Right atrium auricular region (tissue), 2 donors: ENCODE measurements around the gene MAN2A1. TPM values are rescaled to one million over a fixed set of nuclear protein-coding genes. Genes with fewer than 3 reads are reported as not detected.

Experiments used
- DNase-seq: peaks from one replicate; pipeline ENCODE4 v3.0.0-alpha.2; 2019; ENCODE audit warnings: low spot score
- H3K27ac ChIP-seq, 2 donors: fragments of 200-600 bp; sonication (generic); 1 replicate in 1 of 2; 2 replicates in 1 of 2; pipeline ENCODE4 v1.5.1; 2016 to 2019
- H3K27me3 ChIP-seq, 2 donors: fragments of 200-600 bp; sonication (generic); one replicate each; pipeline versions ENCODE4 v1.5.1 to v1.6.0; 2017 to 2019
- H3K36me3 ChIP-seq: fragments of 200-600 bp; sonication (generic); one replicate; pipeline ENCODE4 v1.5.1; 2016
- H3K4me1 ChIP-seq, 2 donors: fragments of 200-600 bp; sonication (generic); one replicate each; pipeline versions ENCODE4 v1.5.1 to v1.6.0; 2017 to 2019
- H3K4me3 ChIP-seq, 2 donors: fragments of 200-600 bp; sonication (generic); 1 replicate in 1 of 2; 2 replicates in 1 of 2; pipeline ENCODE4 v1.5.1; 2017 to 2019; ENCODE audit warnings: mild to moderate bottlenecking in 1 of 2, moderate library complexity in 1 of 2
- H3K9me3 ChIP-seq, 2 donors: fragments of 200-600 bp; sonication (generic); one replicate each; pipeline ENCODE4 v1.5.1; 2019
- total RNA-seq, 2 donors: library from RNA; depleted of rRNA; stranded (reverse); fragments of >200 nt; gene quantifications; one replicate each; pipeline ENCODE4 v1.1.0, GENCODE V29; 2016
- TF ChIP-seq, protein P1 (sequence below), 2 donors: fragments of 200-600 bp; sonication (generic); IDR thresholded peaks; one replicate each; pipeline ENCODE4 v1.5.1; 2019; ENCODE audit warnings: antibody characterized with exemption in 2 of 2

Gene MAN2A1
- total RNA-seq, 2 donors from 2014 or later = 10.0 to 10.4 TPM

DNA sequence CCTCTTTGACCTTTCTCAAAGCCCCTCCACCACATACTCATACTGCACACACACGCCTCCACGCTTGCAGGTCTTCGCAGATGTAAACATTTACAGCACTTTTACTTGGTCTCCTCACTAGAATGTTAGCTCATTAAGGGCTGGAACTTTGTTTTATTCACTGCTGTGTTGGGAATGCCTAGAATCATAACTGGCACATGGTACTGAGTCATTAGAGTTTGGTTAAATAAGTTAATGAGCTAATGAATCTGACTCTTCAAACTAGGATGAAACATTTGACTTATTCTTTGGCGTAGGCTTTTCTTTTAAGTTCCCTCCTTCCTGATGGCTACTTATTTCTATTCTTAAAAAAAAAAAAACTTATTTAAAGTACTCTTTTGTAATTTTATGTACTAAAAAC lies 28.9 kb downstream of the MAN2A1 start:
- H3K27me3 ChIP-seq = no peaks in the 10 kb centered on the region
- no peak overlapping the region for H3K27ac ChIP-seq
- no peak overlapping the region for H3K4me3 ChIP-seq
- no peaks in the 10 kb centered on the region for H3K9me3 ChIP-seq
- H3K36me3 ChIP-seq = no peaks in the 10 kb centered on the region
- H3K4me1 ChIP-seq = no peaks in the 10 kb centered on the region
- no peak for DNase-seq
- TF ChIP-seq, protein P1, sequence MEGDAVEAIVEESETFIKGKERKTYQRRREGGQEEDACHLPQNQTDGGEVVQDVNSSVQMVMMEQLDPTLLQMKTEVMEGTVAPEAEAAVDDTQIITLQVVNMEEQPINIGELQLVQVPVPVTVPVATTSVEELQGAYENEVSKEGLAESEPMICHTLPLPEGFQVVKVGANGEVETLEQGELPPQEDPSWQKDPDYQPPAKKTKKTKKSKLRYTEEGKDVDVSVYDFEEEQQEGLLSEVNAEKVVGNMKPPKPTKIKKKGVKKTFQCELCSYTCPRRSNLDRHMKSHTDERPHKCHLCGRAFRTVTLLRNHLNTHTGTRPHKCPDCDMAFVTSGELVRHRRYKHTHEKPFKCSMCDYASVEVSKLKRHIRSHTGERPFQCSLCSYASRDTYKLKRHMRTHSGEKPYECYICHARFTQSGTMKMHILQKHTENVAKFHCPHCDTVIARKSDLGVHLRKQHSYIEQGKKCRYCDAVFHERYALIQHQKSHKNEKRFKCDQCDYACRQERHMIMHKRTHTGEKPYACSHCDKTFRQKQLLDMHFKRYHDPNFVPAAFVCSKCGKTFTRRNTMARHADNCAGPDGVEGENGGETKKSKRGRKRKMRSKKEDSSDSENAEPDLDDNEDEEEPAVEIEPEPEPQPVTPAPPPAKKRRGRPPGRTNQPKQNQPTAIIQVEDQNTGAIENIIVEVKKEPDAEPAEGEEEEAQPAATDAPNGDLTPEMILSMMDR (IDR thresholded peaks at IDR 0.05) = no peak

DNA sequence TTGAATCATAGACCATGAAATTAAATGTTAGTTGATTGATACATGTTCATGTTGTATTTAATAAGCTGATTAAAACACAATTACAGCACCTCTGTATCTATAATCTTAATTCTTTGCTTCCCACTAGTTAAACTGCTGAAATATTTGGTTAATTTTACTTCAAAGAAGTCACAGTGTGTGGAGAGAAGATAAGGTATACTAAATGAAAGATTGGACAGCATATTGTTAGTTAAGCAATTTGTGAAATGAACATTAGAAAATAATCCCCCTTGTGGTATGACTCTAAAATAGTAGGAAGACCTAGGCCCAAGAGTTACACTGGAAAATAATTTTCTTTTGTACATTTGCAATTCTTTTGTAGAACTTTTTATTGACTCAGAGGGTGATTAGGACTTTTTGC lies 30.3 kb downstream of the MAN2A1 start:
- Histone ChIP-seq H3K4me3 (no peak overlapping the region), H3K9me3 (no peaks in the 10 kb centered on the region), H3K36me3 (no peaks in the 10 kb centered on the region), H3K27me3 (no peaks in the 10 kb centered on the region), H3K27ac (no peak overlapping the region), H3K4me1 (no peaks in the 10 kb centered on the region)
- TF ChIP-seq, protein P1 (IDR thresholded peaks at IDR 0.05) = no peak
- no peak for DNase-seq

DNA sequence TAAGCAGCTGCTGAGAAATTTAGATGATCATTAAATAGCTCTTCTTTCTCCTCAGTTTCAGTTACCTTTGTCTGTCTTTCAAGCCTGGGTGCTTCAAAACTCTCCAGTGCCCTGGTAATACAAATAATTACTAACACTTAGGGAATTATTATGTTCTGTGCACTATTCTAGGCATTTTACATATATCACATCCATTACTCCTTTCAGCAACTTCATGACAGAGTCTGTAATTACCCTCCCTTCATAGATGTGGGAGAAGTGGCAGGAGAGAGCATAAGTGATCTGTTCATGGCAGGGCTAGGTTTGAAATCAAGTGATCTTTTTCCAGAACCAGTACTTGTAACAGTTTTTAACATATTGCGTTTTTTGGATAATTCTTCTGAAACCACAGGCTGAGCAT lies 32.0 kb downstream of the MAN2A1 start:
- no peaks in the 10 kb centered on the region for H3K9me3 ChIP-seq
- no peak for DNase-seq
- no peak overlapping the region for H3K4me3 ChIP-seq
- H3K27ac ChIP-seq = no peak overlapping the region
- H3K4me1 ChIP-seq = no peaks in the 10 kb centered on the region
- H3K36me3 ChIP-seq = no peaks in the 10 kb centered on the region
- TF ChIP-seq, protein P1 (IDR thresholded peaks at IDR 0.05) = no peak
- H3K27me3 ChIP-seq = no peaks in the 10 kb centered on the region

DNA sequence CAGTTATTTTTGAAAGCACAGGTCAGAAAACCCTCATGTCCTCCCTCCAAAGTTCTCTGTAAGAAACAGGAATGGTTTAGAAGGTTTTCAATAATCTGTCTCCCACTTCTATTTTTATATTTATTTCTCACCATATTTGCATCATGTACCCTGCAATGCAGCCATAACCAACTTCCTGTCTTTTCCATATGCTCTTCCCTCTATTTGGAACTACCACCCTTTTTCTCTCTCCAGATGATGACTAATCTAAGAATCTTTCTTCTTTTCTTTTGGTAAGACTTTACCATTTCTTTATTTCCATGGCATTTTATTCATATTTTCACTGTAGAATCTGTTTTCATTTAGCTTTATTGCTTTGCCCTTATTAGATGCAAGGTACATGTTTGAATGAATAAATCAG lies 33.9 kb downstream of the MAN2A1 start:
- DNase-seq = no peak
- Histone ChIP-seq H3K4me3 (no peak overlapping the region), H3K4me1 (no peaks in the 10 kb centered on the region), H3K9me3 (no peaks in the 10 kb centered on the region), H3K27ac (no peak overlapping the region), H3K27me3 (no peaks in the 10 kb centered on the region), H3K36me3 (no peaks in the 10 kb centered on the region)
- TF ChIP-seq, protein P1 (IDR thresholded peaks at IDR 0.05) = no peak

DNA sequence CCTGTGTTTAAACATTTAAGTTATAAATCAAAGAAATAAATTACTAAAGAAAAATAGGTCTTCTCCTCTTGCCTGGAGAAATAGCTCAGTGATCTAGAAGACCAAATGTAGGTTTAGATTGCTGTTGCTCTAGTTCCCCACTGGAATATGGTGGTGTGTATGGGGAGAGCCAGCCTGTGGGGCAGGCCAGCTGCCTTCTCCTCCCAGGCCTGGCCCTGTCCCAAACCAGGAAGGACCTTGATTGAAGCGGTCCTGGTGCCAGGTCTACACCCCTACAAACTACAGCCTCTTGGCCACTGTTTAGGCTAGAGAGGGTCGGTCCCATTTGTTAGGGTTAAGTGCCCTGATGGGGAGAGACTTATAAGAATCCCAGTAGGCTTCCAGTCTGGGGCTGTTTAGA lies 35.4 kb downstream of the MAN2A1 start:
- H3K4me1 ChIP-seq = no peaks in the 10 kb centered on the region
- H3K27me3 ChIP-seq = no peaks in the 10 kb centered on the region
- H3K4me3 ChIP-seq = no peak overlapping the region
- TF ChIP-seq, protein P1 (IDR thresholded peaks at IDR 0.05) = no peak
- H3K36me3 ChIP-seq = no peaks in the 10 kb centered on the region
- no peaks in the 10 kb centered on the region for H3K9me3 ChIP-seq
- H3K27ac ChIP-seq = no peak overlapping the region
- no peak for DNase-seq
